PC-9 (cell line): Measurements from ENCODE around the gene TAF1A. TPM values are rescaled to one million over a fixed set of nuclear protein-coding genes. Genes with fewer than 3 reads are reported as not detected.

Experiments used
- BruUV-seq: library from RNA; stranded (reverse); fragments of 400-500 nt; replicated peaks from 2 replicates; lab custom pipeline; 2021; lab: Mats Ljungman, UMichigan
- CTCF ChIA-PET: fragments of 300-600 bp; sonication (Branson Sonifier 250); formaldehyde crosslinking; loops from one replicate; lab custom pipeline; 2022; ENCODE audit warnings: antibody characterized with exemption; lab: Charles Lee
- POLR2A ChIA-PET: fragments of 300-600 bp; sonication (Branson Sonifier 250); formaldehyde crosslinking; loops from one replicate; lab custom pipeline; 2022; ENCODE audit warnings: antibody characterized with exemption; ENCODE audit not compliant: unreplicated experiment; lab: Charles Lee
- DNase-seq, 2 experiments: peaks; one replicate each; pipeline versions ENCODE4 v3.0.0 to v3.0.0-alpha.2; 2015 to 2022; ENCODE audit warnings: mixed read lengths in 1 of 2
- H2AFZ ChIP-seq: fragments of 200-600 bp; sonication (generic); 2 replicates; pipeline ENCODE4 v1.8.1; 2017; ENCODE audit warnings: antibody characterized with exemption
- H3F3A ChIP-seq: fragments of 200-600 bp; sonication (generic); 2 replicates; pipeline ENCODE4 v1.8.1; 2017; ENCODE audit warnings: antibody characterized with exemption, mild to moderate bottlenecking, low read depth; ENCODE audit not compliant: insufficient read depth
- H3K27ac ChIP-seq: fragments of 200-600 bp; sonication (generic); 2 replicates; pipeline ENCODE4 v1.6.1; 2016; ENCODE audit warnings: mixed run types
- H3K27me3 ChIP-seq: fragments of 200-600 bp; sonication (generic); 2 replicates; pipeline ENCODE4 v1.6.1; 2016; ENCODE audit warnings: low read depth, mixed run types; ENCODE audit not compliant: insufficient read depth
- H3K36me3 ChIP-seq: fragments of 200-600 bp; sonication (generic); 2 replicates; pipeline ENCODE4 v1.6.1; 2016; ENCODE audit warnings: low read depth, mixed run types
- H3K4me1 ChIP-seq: fragments of 200-600 bp; sonication (generic); replicated peaks from 2 replicates; pipeline ENCODE4 v1.6.1; 2016; ENCODE audit warnings: mixed run types; ENCODE audit not compliant: insufficient read depth
- H3K4me2 ChIP-seq: fragments of 200-600 bp; sonication (generic); 2 replicates; pipeline ENCODE4 v1.6.1; 2017; ENCODE audit warnings: mixed run types
- H3K4me3 ChIP-seq: fragments of 200-600 bp; sonication (generic); 2 replicates; pipeline ENCODE4 v1.6.1; 2016; ENCODE audit warnings: mixed run types
- H3K79me2 ChIP-seq: fragments of 200-600 bp; sonication (generic); 2 replicates; pipeline ENCODE4 v1.6.1; 2017; ENCODE audit warnings: low read depth, mixed run types
- H3K9me2 ChIP-seq: fragments of 200-600 bp; sonication (generic); 2 replicates; pipeline ENCODE4 v1.8.1; 2017; ENCODE audit warnings: mild to moderate bottlenecking; ENCODE audit not compliant: insufficient read depth
- H3K9me3 ChIP-seq: fragments of 200-600 bp; sonication (generic); 2 replicates; pipeline ENCODE4 v1.8.1; 2016; ENCODE audit warnings: low read depth; ENCODE audit not compliant: insufficient read depth
- H4K20me1 ChIP-seq: fragments of 200-600 bp; sonication (generic); 2 replicates; pipeline ENCODE4 v1.8.1; 2017; ENCODE audit not compliant: insufficient read depth
- CTCF ChIP-seq: fragments of 200-600 bp; sonication (generic); conservative IDR thresholded peaks from 2 replicates; pipeline ENCODE4 v1.6.1; 2017; ENCODE audit warnings: mixed run types, antibody characterized with exemption, mild to moderate bottlenecking, moderate library complexity
- EZH2 ChIP-seq: fragments of 200-600 bp; sonication (generic); IDR thresholded peaks from 2 replicates; pipeline ENCODE4 v1.8.0; 2017; ENCODE audit warnings: antibody characterized with exemption, low read depth
- intact Hi-C: fragments of 100-400 bp; cut with micrococcal nuclease; formaldehyde crosslinking; loops from one replicate; pipeline ENCODE4 v1.10.0; 2022; ENCODE audit not compliant: unreplicated experiment
- total RNA-seq: library from RNA; stranded (reverse); gene quantifications from 2 replicates; pipeline ENCODE4 v1.2.3, GENCODE V29; 2021

Gene TAF1A
- total RNA-seq, 1 experiment from 2014 or later: 18.4 TPM

GRCh38 chr1:222632749-222633148, 43.0 kb upstream of the TAF1A start:
- Histone ChIP-seq H3F3A (peaks cover 8% of the 10 kb centered on the region; the same call in 1 of the 2 replicates), H3K79me2 (no peaks in the 10 kb centered on the region), H3K4me1 (no peaks in the 10 kb centered on the region), H3K4me3 (no peak overlapping the region), H3K9me2 (no peaks in the 10 kb centered on the region), H3K9me3 (no peaks in the 10 kb centered on the region), H2AFZ (no peak overlapping the region), H3K27me3 (no peaks in the 10 kb centered on the region), H4K20me1 (no peaks in the 10 kb centered on the region), H3K4me2 (no peak overlapping the region), H3K36me3 (peaks cover under 1% of the 10 kb centered on the region; the same call in 1 of the 2 replicates), H3K27ac (no peak overlapping the region)
- no TSS peak for BruUV-seq
- ChIA-PET CTCF (no interaction called here), POLR2A (no interaction called here)
- intact Hi-C loops: no loop called here
- TF ChIP-seq CTCF (no peak), EZH2 (no peak)
- no peak for DNase-seq

- peaks cover 8% of the 10 kb centered on the region; the same call in 1 of the 2 replicates for H3F3A ChIP-seq
- no peak overlapping the region for H3K27ac ChIP-seq
- H3K9me2 ChIP-seq: no peaks in the 10 kb centered on the region
- POLR2A ChIA-PET: no interaction called here
- no peak overlapping the region for H3K4me3 ChIP-seq
- H3K27me3 ChIP-seq: no peaks in the 10 kb centered on the region
- no TSS peak for BruUV-seq
- no peaks in the 10 kb centered on the region for H4K20me1 ChIP-seq
- DNase-seq: no peak
- no peaks in the 10 kb centered on the region for H3K79me2 ChIP-seq
- H3K4me1 ChIP-seq: no peaks in the 10 kb centered on the region
- no peak overlapping the region for H2AFZ ChIP-seq
- TF ChIP-seq CTCF: no peak
- no peak for TF ChIP-seq EZH2
- H3K9me3 ChIP-seq: no peaks in the 10 kb centered on the region
- no peak overlapping the region for H3K4me2 ChIP-seq
- intact Hi-C loops: no loop called here
- 0 out of 2 replicates have a peak, but pooled peaks cover under 1% of the 10 kb centered on the region for H3K36me3 ChIP-seq
- CTCF ChIA-PET: no interaction called here
Measured at GRCh38 chr1:222631611-222632208, 42.0 kb upstream of the TAF1A start.

GRCh38 chr1:222629921-222630535, 40.3 kb upstream of the TAF1A start:
- Histone ChIP-seq H3K27ac (no peak overlapping the region), H3K9me2 (no peaks in the 10 kb centered on the region), H2AFZ (no peak overlapping the region), H3K4me2 (no peak overlapping the region), H3K27me3 (no peaks in the 10 kb centered on the region), H3F3A (peaks cover 8% of the 10 kb centered on the region; the same call in 1 of the 2 replicates), H3K4me1 (no peaks in the 10 kb centered on the region), H3K79me2 (no peaks in the 10 kb centered on the region), H4K20me1 (no peaks in the 10 kb centered on the region), H3K4me3 (no peak overlapping the region), H3K36me3 (peaks cover 15% of the 10 kb centered on the region; the same call in 1 of the 2 replicates), H3K9me3 (no peaks in the 10 kb centered on the region)
- intact Hi-C loops: no loop called here
- TF ChIP-seq CTCF (no peak), EZH2 (no peak)
- no peak for DNase-seq
- CTCF ChIA-PET: no interaction called here
- BruUV-seq: no TSS peak
- POLR2A ChIA-PET: no interaction called here
